ENCODE measurements around the gene SNAPC1.

DNA sequence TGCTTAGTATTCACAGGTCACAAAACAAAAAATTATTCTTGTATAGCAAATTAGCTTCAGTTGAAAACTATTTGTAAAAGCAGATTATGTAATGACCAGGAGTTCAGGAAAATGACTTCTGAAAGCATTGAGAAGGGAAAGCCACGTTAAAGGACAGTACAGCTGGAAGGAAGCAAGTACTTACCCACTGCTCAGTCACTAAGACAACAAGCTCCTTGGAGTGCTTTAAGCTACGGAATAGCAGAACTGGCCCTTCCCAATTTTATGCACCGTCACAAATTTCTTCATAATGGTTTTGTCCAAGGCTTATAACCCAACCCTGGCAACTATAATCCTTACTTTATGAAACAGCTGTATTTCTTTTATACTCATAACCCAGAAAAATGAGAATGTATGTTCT is 13.0 kb upstream of the SNAPC1 start:
- no peak for TF ChIP-seq RBM39 (optimal IDR thresholded peaks at IDR 0.05; ENCODE audit: low read depth, low read length)
- no peak for TF ChIP-seq CEBPZ (IDR thresholded peaks at IDR 0.05; ENCODE audit: borderline replicate concordance, low read depth, low read length)
- no peak for TF ChIP-seq CHD1 (IDR thresholded peaks at IDR 0.05; ENCODE audit: low read length)

Data from K562 (cell line).